HG03108 (cell line): Measurements from ENCODE around the gene THOC1.
A peak's percentile ranks its signal among the peaks of the same experiment; 100 is the strongest.
"Not testable (repeated sequence)": the region's sequence is repeated elsewhere in the genome, so short reads cannot be mapped to it uniquely, and the experiment has no call there.

ENCODE experiments used
- ATAC-seq: cut with Tn5 transposase; IDR thresholded peaks from one replicate; pipeline ENCODE4 v1.9.1; 2021; ENCODE audit warnings: moderate library complexity; ENCODE audit not compliant: unreplicated experiment

THOC1 gene

GRCh38 chr18:267688-268552, at the start of gene THOC1:
THOC1 (minus strand) TSS chr18:268047; CDS start chr18:268019, 28 bp downstream.
- peak; percentile 88 for ATAC-seq

DNA sequence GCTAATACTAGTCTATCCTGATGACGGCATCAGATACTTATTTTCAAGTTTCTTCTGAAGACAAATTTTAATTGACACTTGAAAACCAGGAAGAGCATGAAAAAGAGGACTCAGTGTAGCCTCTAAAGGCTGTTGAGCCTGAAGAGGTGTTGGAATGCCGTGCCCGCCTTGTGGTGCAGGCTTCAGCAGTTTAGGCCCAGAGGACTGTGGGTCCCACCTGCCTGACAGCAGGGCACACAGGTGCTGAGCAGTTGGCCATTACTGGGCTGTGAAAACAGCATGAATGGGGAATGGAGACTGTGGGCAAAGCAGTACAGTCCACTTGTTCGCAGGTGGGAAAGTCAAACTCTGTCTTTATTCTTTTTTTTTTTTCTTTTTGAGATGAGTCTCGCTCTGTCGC, 49.8 kb upstream of the THOC1 start:
- no peak for ATAC-seq

- ATAC-seq, result no peak
These were observed 48.5 kb upstream of the THOC1 start for GRCh38 chr18:316393-316792.

DNA sequence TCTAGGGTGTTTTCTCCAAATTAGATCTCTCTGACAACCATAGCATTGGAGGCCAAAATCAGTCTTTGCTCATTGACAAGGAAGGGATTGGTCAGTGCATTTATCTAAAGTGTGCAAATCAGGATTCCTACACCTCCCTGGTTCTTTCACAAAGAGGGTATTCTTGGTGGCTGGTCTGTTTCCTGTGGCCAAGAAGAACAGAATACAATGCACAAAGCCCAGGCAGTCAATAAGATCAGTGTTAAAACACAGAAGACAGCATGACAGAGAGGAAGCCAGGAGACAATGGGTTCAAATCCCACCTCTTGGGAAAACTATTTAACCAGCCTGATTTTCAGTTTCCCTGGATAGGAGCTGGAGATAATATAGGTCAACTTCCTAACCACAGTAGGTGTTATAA, 46.1 kb upstream of the THOC1 start:
- ATAC-seq, result no peak

- no peak for ATAC-seq
These were observed 44.6 kb upstream of the THOC1 start for GRCh38 chr18:312415-312814.

DNA sequence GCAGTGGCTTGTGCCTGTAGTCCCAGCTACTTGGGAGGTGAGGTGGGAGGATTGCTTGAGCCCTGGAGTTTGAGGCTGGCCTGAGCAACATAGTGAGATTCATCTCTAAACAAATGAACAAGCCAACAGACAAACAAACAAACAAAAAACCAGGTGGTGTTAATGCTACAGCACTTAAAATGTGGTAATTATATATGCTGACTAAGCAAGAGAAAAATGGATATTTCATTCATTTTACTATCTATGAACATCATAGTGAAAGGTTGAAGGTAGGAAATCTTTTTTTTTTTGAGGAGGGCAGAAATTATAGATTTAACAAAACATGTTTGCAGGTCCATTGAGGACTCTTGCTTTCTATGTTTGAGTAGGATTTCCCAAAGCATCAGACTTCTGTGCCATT, 42.2 kb upstream of the THOC1 start:
- ATAC-seq, result no peak

- ATAC-seq, result not testable (repeated sequence)
These were observed 40.2 kb upstream of the THOC1 start for GRCh38 chr18:308086-308485.

- ATAC-seq, result no peak
These were observed 38.9 kb upstream of the THOC1 start for GRCh38 chr18:306608-307255.

DNA sequence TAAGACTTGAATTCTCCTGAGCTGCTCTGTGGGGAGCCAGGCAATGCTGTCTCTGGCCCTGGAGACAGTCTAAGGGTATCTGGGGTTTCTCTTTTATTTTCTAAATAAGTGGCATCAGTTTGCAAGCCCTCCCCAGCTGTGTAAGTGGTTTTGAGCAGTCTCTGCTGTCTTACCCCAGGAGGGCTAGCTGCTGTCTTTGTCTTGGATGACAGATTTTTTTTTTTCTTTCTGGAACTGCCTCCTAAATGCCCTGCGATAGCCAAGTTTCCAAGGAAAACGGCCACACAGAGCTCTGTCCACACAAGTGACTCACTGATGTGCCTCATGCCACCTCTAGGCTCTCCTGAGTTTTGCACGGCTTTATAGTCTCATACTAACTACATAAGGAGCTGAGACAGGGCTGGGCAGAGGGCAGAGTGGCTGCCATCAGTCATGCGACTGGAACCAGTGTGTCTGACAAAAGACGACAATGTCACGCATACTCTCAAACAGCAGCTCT, 37.2 kb upstream of the THOC1 start:
- ATAC-seq, result no peak

DNA sequence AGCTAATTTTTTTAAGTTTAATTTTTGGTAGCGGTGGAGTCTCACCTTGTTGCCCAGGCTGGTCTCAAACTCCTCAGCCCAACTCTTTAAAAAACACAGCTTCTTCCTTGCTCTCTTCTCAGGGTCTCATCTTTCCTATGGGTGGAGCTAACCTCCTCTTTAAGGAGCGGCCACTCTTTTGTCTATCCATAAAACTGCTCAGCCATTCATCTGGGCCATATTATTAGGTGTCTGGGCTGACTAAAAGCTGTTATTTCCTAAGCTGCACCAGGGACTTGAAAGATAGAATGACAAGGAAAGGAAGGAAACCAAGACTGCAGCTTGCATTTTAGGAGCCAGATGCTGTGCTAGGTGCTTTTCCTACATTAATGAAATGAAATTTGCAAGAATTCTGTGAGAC, 35.8 kb upstream of the THOC1 start:
- no peak for ATAC-seq

DNA sequence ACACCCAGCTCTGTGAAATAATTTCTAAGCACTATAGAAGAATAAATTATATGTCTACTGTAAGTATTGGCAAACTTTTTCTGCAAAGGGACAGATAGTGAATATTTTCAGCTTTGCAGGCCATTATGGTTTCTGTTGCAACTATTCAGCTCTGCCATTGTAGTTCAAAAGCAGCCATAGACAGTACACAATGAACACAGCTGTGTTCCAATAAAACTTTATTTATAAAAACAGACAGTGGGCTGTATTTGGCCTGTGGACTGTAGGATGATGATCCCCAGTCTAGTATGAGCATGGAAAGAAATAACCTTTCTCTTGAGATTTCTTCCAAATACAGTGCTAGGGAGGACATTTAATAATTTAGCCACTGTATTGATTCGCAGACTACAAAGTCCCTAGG, 35.2 kb upstream of the THOC1 start:
- ATAC-seq, result no peak

GRCh38 chr18:302097-302496, 34.2 kb upstream of the THOC1 start:
- no peak for ATAC-seq

GRCh38 chr18:297936-298335, 30.1 kb upstream of the THOC1 start:
- ATAC-seq, result no peak

DNA sequence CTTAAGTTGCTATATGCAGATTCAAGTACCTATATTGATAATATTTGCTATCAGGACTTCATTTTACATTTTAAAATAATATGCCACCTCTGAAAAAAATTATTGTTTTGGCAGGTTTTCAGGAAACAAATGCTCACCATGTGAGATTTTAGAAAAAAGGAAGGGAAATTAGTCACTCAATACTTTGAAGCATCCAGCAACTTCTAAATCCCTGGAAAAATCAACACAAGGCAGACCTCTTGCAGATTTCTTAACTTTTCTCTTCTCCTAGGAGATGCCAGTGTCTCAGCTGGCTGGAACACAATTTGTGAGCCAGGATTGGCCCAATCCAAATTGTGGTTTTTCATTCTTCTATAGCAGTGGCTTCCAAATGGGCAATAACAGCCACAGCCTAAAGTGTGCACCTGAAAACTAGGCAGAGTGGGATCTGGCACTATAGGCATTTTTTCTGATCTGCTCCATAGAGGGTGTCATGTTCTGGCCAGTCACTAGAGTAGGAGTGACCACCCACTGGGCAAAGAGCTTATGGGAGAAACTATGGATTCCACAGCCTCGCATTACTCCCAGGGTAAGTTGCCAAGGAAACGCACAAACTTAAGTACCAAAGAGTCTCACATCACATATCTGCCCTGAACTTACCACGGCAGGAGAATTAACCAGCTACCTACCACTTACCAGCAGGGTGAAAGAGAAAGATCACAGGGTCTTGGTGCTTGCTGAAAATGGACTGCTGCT, 28.1 kb upstream of the THOC1 start:
- no peak for ATAC-seq

DNA sequence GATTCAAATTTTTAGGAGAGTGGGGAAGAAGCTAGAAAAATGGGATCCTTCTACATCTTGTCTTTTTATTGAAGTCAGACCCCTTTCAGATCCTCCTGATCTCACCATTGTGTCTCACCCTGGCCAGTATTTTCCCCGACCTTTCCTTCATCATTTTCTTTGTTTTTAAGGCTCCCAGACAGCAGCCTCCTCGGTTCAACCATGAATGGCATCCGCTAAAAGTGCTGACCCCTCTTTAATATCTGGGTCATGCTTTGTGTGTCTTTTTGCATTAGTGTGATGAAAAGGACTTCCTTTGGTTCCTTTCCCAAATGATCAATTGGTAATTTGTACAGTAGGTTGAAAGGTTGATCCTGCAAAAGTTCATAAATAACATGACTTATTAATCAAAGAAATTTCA, 26.7 kb upstream of the THOC1 start:
- ATAC-seq, result no peak

DNA sequence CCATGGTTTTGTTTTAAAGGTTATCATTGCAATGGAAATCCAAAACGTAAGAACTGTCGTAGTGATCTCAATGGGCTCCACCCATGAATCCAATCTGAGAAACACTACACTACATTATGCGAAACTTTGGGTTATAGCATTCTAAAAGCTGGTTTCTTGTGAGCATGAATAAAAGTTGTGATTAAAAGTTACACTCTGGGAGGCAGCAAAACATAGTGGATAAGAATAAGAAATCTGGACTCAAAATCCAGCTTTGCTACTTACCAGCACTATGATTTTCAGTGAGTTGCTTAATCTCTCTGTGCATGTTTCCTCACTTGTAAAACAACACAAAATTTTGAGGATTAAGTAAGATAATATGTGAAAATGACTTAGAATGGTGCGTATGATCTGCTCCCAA, 25.7 kb upstream of the THOC1 start:
- ATAC-seq, result no peak

DNA sequence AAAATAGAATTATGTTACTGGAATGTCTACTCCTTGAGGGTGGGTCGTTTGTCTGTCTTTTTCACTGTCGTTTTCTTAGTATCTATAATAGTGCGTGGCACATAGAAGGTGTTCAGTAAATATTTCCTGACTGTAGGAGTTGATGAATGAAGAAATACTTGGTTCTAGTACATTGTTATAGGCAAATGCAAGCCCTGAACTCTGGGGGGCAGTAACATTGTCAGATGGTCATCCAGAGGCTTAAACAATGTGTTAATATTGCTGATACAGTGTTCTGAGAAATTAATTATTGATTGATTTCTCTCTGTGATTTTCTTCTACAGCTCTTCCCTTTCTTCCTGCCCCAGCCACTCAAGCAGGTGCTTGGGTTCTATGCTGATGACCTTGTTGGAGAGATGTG, 24.4 kb upstream of the THOC1 start:
- ATAC-seq, result no peak

DNA sequence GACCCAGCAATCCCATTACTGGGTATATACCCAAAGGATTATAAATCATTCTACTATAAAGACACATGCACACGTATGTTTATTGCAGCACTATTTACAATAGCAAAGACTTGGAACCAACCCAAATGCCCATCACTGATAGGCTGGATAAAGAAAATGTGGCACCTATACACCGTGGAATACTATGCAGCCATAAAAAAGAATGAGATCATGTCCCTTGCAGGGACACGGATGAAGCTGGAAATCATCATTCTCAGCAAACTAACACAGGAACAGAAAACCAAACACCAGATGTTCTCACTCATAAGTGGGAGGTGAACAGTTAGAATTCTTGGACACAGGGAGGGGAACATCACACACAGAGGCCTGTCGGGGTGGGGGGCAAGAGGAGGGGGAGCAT, 22.1 kb upstream of the THOC1 start:
- not testable (repeated sequence) for ATAC-seq

- no peak for ATAC-seq
These were observed 21.2 kb upstream of the THOC1 start for GRCh38 chr18:289026-289425.

- no peak for ATAC-seq
These were observed 18.9 kb upstream of the THOC1 start for GRCh38 chr18:286515-287310.

DNA sequence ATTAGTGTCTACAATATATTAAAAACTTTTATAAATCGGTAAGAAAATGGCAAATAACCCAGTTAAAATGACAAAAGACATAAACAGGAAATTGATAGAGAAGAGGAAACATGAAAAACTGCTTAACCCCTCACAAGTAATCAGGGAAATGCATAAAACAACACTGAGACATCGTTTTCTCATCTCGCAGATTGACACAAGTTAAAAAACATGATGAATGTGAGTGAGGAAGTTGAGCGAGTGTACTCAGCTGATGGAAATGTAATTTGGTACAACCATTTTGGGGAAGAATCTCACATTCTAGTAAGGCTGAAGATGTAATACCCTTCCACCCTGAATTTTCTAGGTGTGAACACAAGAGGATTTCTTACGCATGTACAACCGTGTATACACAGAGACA, 18.0 kb upstream of the THOC1 start:
- ATAC-seq, result no peak
